HG03469 (cell line): ENCODE measurements around the gene ANXA11.
"Not testable (repeated sequence)": the region's sequence is repeated elsewhere in the genome, so short reads cannot be mapped to it uniquely, and the experiment has no call there.

ENCODE experiments used
- ATAC-seq: cut with Tn5 transposase; IDR thresholded peaks from one replicate; pipeline ENCODE4 v1.9.1; 2021; ENCODE audit warnings: mild to moderate bottlenecking, moderate library complexity, moderate number of reproducible peaks; ENCODE audit not compliant: unreplicated experiment

ANXA11 gene

GRCh38 chr10:80205477-80206276 is at the start of gene ANXA11:
Gene ANXA11, minus strand, starts transcription at chr10:80205537. Its CDS starts 32,676 bp downstream, at chr10:80172861.
- ATAC-seq = peak; percentile 70

GRCh38 chr10:80254726-80255125 is 49.4 kb upstream of the ANXA11 start:
- ATAC-seq = not testable (repeated sequence)

GRCh38 chr10:80253963-80254271 is 48.6 kb upstream of the ANXA11 start:
- not testable (repeated sequence) for ATAC-seq

GRCh38 chr10:80253266-80253962 is 48.1 kb upstream of the ANXA11 start:
- ATAC-seq = peak; percentile 69

- ATAC-seq = no peak
These were observed 47.1 kb upstream of the ANXA11 start for GRCh38 chr10:80252296-80252887.

GRCh38 chr10:80251703-80252280 is 46.5 kb upstream of the ANXA11 start:
- ATAC-seq = not testable (repeated sequence)

GRCh38 chr10:80250399-80250798 is 45.1 kb upstream of the ANXA11 start:
- ATAC-seq = not testable (repeated sequence)

- not testable (repeated sequence) for ATAC-seq
These were observed 44.6 kb upstream of the ANXA11 start for GRCh38 chr10:80249906-80250305.

GRCh38 chr10:80247611-80248010 is 42.3 kb upstream of the ANXA11 start:
- not testable (repeated sequence) for ATAC-seq

GRCh38 chr10:80244371-80244770 is 39.0 kb upstream of the ANXA11 start:
- not testable (repeated sequence) for ATAC-seq

- ATAC-seq = not testable (repeated sequence)
These were observed 37.0 kb upstream of the ANXA11 start for GRCh38 chr10:80242341-80242740.

- ATAC-seq = not testable (repeated sequence)
These were observed 31.1 kb upstream of the ANXA11 start for GRCh38 chr10:80236457-80236856.

GRCh38 chr10:80234331-80235235 is 29.2 kb upstream of the ANXA11 start:
- peak; percentile 99 for ATAC-seq

- ATAC-seq = not testable (repeated sequence)
These were observed 28.5 kb upstream of the ANXA11 start for GRCh38 chr10:80233871-80234270.

- ATAC-seq = peak; percentile 72
These were observed 21.4 kb upstream of the ANXA11 start for GRCh38 chr10:80226723-80227122.

- not testable (repeated sequence) for ATAC-seq
These were observed 17.7 kb upstream of the ANXA11 start for GRCh38 chr10:80223031-80223419.

GRCh38 chr10:80218878-80219277 is 13.5 kb upstream of the ANXA11 start:
- ATAC-seq = peak; percentile 96

GRCh38 chr10:80214368-80214982 is 9.1 kb upstream of the ANXA11 start:
- not testable (repeated sequence) for ATAC-seq

- not testable (repeated sequence) for ATAC-seq
These were observed 7.3 kb upstream of the ANXA11 start for GRCh38 chr10:80212535-80213115.
